ENCODE measurements around the gene ROR1.
A peak's percentile ranks its signal among the peaks of the same experiment; 100 is the strongest.

ROR1 gene

GRCh38 chr1:63871463-63871862 is 97.6 kb downstream of the ROR1 start:
- ATAC-seq, result no peak
- TF ChIP-seq CREB5 (CRISPR knock-in tag; IDR thresholded peaks at IDR 0.05; ENCODE audit: low read depth) (no peak), ZC3H10 (CRISPR knock-in tag; IDR thresholded peaks at IDR 0.05) (no peak), ZNF70 (CRISPR knock-in tag; IDR thresholded peaks at IDR 0.05) (no peak)

GRCh38 chr1:63873751-63874150 is 99.9 kb downstream of the ROR1 start:
- TF ChIP-seq ESRRG (CRISPR knock-in tag; IDR thresholded peaks at IDR 0.05), result no peak
- TF ChIP-seq ZNF70 (CRISPR knock-in tag; IDR thresholded peaks at IDR 0.05), result no peak
- no peak for TF ChIP-seq RARB (CRISPR knock-in tag; IDR thresholded peaks at IDR 0.05)
- TF ChIP-seq ZFP30 (CRISPR knock-in tag; IDR thresholded peaks at IDR 0.05), result no peak
- no peak for TF ChIP-seq TCF4 (CRISPR knock-in tag; IDR thresholded peaks at IDR 0.05; ENCODE audit: borderline replicate concordance)
- no peak for TF ChIP-seq SNAI2 (CRISPR knock-in tag; IDR thresholded peaks at IDR 0.05)
- peak; percentile 84 for ATAC-seq

- ATAC-seq, result peak; percentile 69
- no peak for TF ChIP-seq ZFP30 (CRISPR knock-in tag; IDR thresholded peaks at IDR 0.05)
- TF ChIP-seq RARB (CRISPR knock-in tag; IDR thresholded peaks at IDR 0.05), result peak; percentile 83
- TF ChIP-seq ARNTL (CRISPR knock-in tag; IDR thresholded peaks at IDR 0.05; ENCODE audit: borderline replicate concordance, low read depth), result no peak
- peak; percentile 98 for TF ChIP-seq ISL1 (CRISPR knock-in tag; IDR thresholded peaks at IDR 0.05)
- 0 out of 2 replicates have a peak, but pooled peaks have one; percentile 67 for TF ChIP-seq TSHZ2 (CRISPR knock-in tag; IDR thresholded peaks at IDR 0.05)
- no peak for TF ChIP-seq PPARA (CRISPR knock-in tag; IDR thresholded peaks at IDR 0.05; ENCODE audit: borderline replicate concordance)
- peak; percentile 82; the same call in 1 of the 2 replicates for TF ChIP-seq POU6F1 (CRISPR knock-in tag; IDR thresholded peaks at IDR 0.05; ENCODE audit: borderline replicate concordance, low read depth)
- TF ChIP-seq TCF4 (CRISPR knock-in tag; IDR thresholded peaks at IDR 0.05; ENCODE audit: borderline replicate concordance), result no peak
- TF ChIP-seq TOX (CRISPR knock-in tag; IDR thresholded peaks at IDR 0.05; ENCODE audit: borderline replicate concordance), result peak; percentile 91
- peak; percentile 48; the same call in 1 of the 2 replicates for TF ChIP-seq CREB5 (CRISPR knock-in tag; IDR thresholded peaks at IDR 0.05; ENCODE audit: low read depth)
- TF ChIP-seq BACH2 (CRISPR knock-in tag; IDR thresholded peaks at IDR 0.05; ENCODE audit: borderline replicate concordance), result no peak
- peak; percentile 50; the same call in 1 of the 2 replicates for TF ChIP-seq PATZ1 (CRISPR knock-in tag; IDR thresholded peaks at IDR 0.05; ENCODE audit: borderline replicate concordance)
- peak; percentile 77; the same call in 1 of the 2 replicates for TF ChIP-seq ZC3H10 (CRISPR knock-in tag; IDR thresholded peaks at IDR 0.05)
Observed at GRCh38 chr1:63874278-63874880, 100.6 kb downstream of the ROR1 start.

GRCh38 chr1:63875636-63876035 is 101.8 kb downstream of the ROR1 start:
- no peak for ATAC-seq
- no peak for TF ChIP-seq ZNF565 (CRISPR knock-in tag; conservative IDR thresholded peaks at IDR 0.05; ENCODE audit: low read depth)
- no peak for TF ChIP-seq ARNTL (CRISPR knock-in tag; IDR thresholded peaks at IDR 0.05; ENCODE audit: borderline replicate concordance, low read depth)
- no peak for TF ChIP-seq RARB (CRISPR knock-in tag; IDR thresholded peaks at IDR 0.05)
- TF ChIP-seq ZNF70 (CRISPR knock-in tag; IDR thresholded peaks at IDR 0.05), result no peak
- TF ChIP-seq CSRNP3 (CRISPR knock-in tag; IDR thresholded peaks at IDR 0.05), result no peak
- no peak for TF ChIP-seq SNAI2 (CRISPR knock-in tag; IDR thresholded peaks at IDR 0.05)
- TF ChIP-seq ZFP3 (CRISPR knock-in tag; IDR thresholded peaks at IDR 0.05), result no peak
- TF ChIP-seq GLIS3 (CRISPR knock-in tag; IDR thresholded peaks at IDR 0.05), result no peak
- no peak for TF ChIP-seq BACH2 (CRISPR knock-in tag; IDR thresholded peaks at IDR 0.05; ENCODE audit: borderline replicate concordance)
- TF ChIP-seq OSR1 (CRISPR knock-in tag; IDR thresholded peaks at IDR 0.05), result no peak
- TF ChIP-seq PATZ1 (CRISPR knock-in tag; IDR thresholded peaks at IDR 0.05; ENCODE audit: borderline replicate concordance), result no peak

Data from SK-N-SH treated with all-trans-retinoic acid at 6 μM for 48 hours (cell line).